Muscle of leg (tissue), 11 donors: ENCODE results near the gene BPIFB1. TPM values are rescaled to one million over a fixed set of nuclear protein-coding genes. Genes with fewer than 3 reads are reported as not detected.

ENCODE experiments used
- DNase-seq: peaks from one replicate; pipeline ENCODE4 v3.0.0; 2013
- H3K27ac ChIP-seq: one replicate; pipeline ENCODE4 v1.5.1; 2013; ENCODE audit warnings: mild to moderate bottlenecking, low read length, control low read depth
- H3K27me3 ChIP-seq: one replicate; pipeline ENCODE4 v1.6.1; 2013; ENCODE audit warnings: low read length; ENCODE audit not compliant: control insufficient read depth, insufficient read depth
- H3K36me3 ChIP-seq: one replicate; pipeline ENCODE4 v1.6.1; 2013; ENCODE audit warnings: low read length; ENCODE audit not compliant: control insufficient read depth, insufficient read depth
- H3K4me1 ChIP-seq: one replicate; pipeline ENCODE4 v1.6.1; 2013; ENCODE audit warnings: low read length; ENCODE audit not compliant: control insufficient read depth, insufficient read depth
- H3K4me3 ChIP-seq: one replicate; pipeline ENCODE4 v1.5.1; 2013; ENCODE audit warnings: low read length, control low read depth
- H3K9me3 ChIP-seq: replicated peaks from 2 replicates; pipeline ENCODE4 v1.6.1; 2013; ENCODE audit warnings: low read depth, low read length; ENCODE audit not compliant: control insufficient read depth
- WGBS: methylation state at CpG from one replicate; pipeline ENCODE4 v1.1.5; 2013; ENCODE audit warnings: missing lambda C conversion rate; ENCODE audit not compliant: insufficient coverage; 5-methylcytosine and 5-hydroxymethylcytosine counted together
- polyA plus RNA-seq, 8 donors: library from polyadenylated mRNA; unstranded; fragments of 120-200 nt; gene quantifications; one replicate each; pipeline versions ENCODE4 v1.2.1 to v1.2.3, GENCODE V29; 2013; ENCODE audit warnings: inconsistent platforms in 1 of 8, low replicate concordance in 1 of 8; ENCODE audit not compliant: insufficient read length in 8 of 8, insufficient read depth in 1 of 8
- total RNA-seq: library from RNA; stranded (reverse); fragments of 120-200 nt; gene quantifications from one replicate; pipeline ENCODE4 v1.2.4, GENCODE V29; 2013

Gene BPIFB1
- total and polyA plus RNA-seq, 9 donors: 0.09 to 0.19 TPM; not detected in 7

- H3K27ac ChIP-seq: no peak overlapping the region
- no peak overlapping the region for H3K4me3 ChIP-seq
- H3K9me3 ChIP-seq: no peaks in the 10 kb centered on the region
- H3K27me3 ChIP-seq: no peaks in the 10 kb centered on the region
- no peak for DNase-seq
- no peaks in the 10 kb centered on the region for H3K36me3 ChIP-seq
- 100% methylated on average over 1 of the region's 2 CpGs for WGBS
- H3K4me1 ChIP-seq: no peaks in the 10 kb centered on the region
Observed at GRCh38 chr20:33308668-33309067, 25.7 kb downstream of the BPIFB1 start.

DNA sequence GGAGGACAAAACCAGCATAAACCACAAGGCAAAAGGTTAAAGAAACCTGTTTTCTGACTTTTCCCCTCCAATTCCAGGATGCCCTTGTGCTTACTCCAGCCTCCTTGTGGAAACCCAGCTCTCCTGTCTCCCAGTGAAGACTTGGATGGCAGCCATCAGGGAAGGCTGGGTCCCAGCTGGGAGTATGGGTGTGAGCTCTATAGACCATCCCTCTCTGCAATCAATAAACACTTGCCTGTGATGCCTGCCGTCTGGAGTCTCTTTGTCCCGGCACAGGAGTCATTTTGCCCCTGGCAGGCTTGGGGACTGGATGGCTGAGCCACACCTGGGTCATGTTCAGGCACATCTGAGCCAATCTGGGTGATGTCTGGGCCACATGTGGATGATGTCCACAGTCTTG lies 26.6 kb downstream of the BPIFB1 start:
- WGBS: 11% methylated on average over 2 of the region's 2 CpGs
- Histone ChIP-seq H3K36me3 (no peaks in the 10 kb centered on the region), H3K27ac (no peak overlapping the region), H3K4me3 (no peak overlapping the region), H3K4me1 (no peaks in the 10 kb centered on the region), H3K27me3 (no peaks in the 10 kb centered on the region), H3K9me3 (no peaks in the 10 kb centered on the region)
- DNase-seq: no peak

GRCh38 chr20:33310327-33310899 lies 27.4 kb downstream of the BPIFB1 start:
- DNase-seq: no peak
- WGBS: 70% methylated on average over 5 of the region's 6 CpGs
- Histone ChIP-seq H3K36me3 (no peaks in the 10 kb centered on the region), H3K9me3 (no peaks in the 10 kb centered on the region), H3K27me3 (no peaks in the 10 kb centered on the region), H3K27ac (no peak overlapping the region), H3K4me3 (no peak overlapping the region), H3K4me1 (no peaks in the 10 kb centered on the region)

DNA sequence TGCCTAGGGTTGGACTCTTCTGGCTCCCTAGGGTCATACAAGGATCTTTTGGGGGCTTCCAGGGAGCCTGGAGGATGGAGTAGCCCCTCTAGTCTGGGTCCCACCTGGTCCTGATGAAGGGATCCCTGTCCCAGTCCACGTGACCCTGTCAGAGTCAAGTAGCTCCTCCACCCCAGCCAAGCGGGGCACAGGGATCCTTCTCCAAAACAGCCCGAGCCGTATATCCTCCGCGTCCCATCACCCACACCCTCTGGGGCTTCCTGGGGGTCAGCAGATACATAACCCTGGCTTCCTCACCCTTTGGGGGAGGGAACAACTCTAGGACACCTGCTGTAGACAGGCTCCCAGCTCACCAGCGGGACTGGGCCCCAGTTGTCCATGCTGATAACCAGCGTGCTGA lies 28.0 kb downstream of the BPIFB1 start:
- Histone ChIP-seq H3K9me3 (no peaks in the 10 kb centered on the region), H3K4me1 (no peaks in the 10 kb centered on the region), H3K36me3 (no peaks in the 10 kb centered on the region), H3K27ac (no peak overlapping the region), H3K4me3 (no peak overlapping the region), H3K27me3 (no peaks in the 10 kb centered on the region)
- 65% methylated on average over 2 of the region's 8 CpGs for WGBS
- DNase-seq: no peak

- Histone ChIP-seq H3K27ac (no peak overlapping the region), H3K9me3 (no peaks in the 10 kb centered on the region), H3K4me1 (no peaks in the 10 kb centered on the region), H3K4me3 (no peak overlapping the region), H3K27me3 (no peaks in the 10 kb centered on the region), H3K36me3 (no peaks in the 10 kb centered on the region)
- no CpG with 5 or more reads among the region's 4 CpGs for WGBS
- no peak for DNase-seq
Observed at GRCh38 chr20:33311996-33312395, 29.0 kb downstream of the BPIFB1 start.

DNA sequence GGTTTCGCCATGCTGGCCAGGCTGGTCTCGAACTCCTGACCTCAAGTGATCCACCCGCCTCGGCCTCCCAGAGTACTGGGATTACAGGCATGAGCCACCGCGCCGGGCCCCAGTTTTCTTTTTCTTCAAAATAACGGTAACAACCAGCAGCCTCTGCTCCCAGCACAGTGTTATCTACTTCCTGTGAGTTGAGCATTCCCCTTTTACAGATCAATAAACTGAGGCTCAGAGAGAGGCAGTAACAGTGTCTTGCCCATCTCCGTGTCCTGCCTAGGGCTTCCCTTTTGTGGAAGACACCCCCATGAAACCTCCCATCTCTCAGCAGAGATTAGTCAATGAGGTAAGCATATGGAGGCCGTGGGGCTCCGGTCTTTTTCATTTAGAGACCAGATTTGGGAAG lies 29.6 kb downstream of the BPIFB1 start:
- Histone ChIP-seq H3K9me3 (no peaks in the 10 kb centered on the region), H3K4me3 (no peak overlapping the region)
- WGBS: 93% methylated on average over 5 of the region's 11 CpGs

GRCh38 chr20:33313686-33314314 lies 30.8 kb downstream of the BPIFB1 start:
- H3K36me3 ChIP-seq: no peaks in the 10 kb centered on the region
- peaks cover 5% of the 10 kb centered on the region for H3K27me3 ChIP-seq
- H3K4me3 ChIP-seq: no peak overlapping the region
- no peaks in the 10 kb centered on the region for H3K9me3 ChIP-seq
- 75% methylated on average over 6 of the region's 7 CpGs for WGBS
- H3K27ac ChIP-seq: no peak overlapping the region
- H3K4me1 ChIP-seq: no peaks in the 10 kb centered on the region
- DNase-seq: no peak

More for the DNA sequence above, 29.6 kb downstream of the BPIFB1 start:
- Histone ChIP-seq H3K27me3 (no peaks in the 10 kb centered on the region), H3K36me3 (no peaks in the 10 kb centered on the region), H3K27ac (no peak overlapping the region), H3K4me1 (no peaks in the 10 kb centered on the region)
- no peak for DNase-seq

GRCh38 chr20:33316343-33316742 lies 33.3 kb downstream of the BPIFB1 start:
- DNase-seq: no peak
- 62% methylated on average over 5 of the region's 5 CpGs for WGBS

DNA sequence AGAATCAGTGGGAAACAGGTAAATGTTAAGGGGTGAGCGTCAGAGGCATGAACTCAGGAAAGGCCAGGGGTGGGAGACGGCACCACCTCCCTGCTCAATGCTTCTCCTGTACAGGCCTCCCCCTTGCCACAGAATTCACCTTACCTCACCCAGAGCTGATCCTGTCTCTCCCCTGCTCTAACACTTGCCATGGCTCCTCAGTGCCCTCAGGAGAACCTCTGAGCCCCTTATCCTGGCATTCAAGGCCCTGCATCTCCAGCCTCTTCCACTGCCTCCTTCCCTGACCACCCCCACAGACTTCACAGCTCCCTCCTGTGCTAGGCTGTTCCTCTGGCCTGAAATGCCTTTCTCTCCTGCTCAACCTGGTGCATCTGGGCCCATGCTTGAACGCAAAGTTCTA lies 33.9 kb downstream of the BPIFB1 start:
- H3K27me3 ChIP-seq: peaks cover 7% of the 10 kb centered on the region
- WGBS: 59% methylated on average over 2 of the region's 3 CpGs

More at GRCh38 chr20:33316343-33316742, 33.3 kb downstream of the BPIFB1 start:
- H3K27me3 ChIP-seq: peaks cover 7% of the 10 kb centered on the region
- no peaks in the 10 kb centered on the region for H3K36me3 ChIP-seq
- H3K4me1 ChIP-seq: no peaks in the 10 kb centered on the region
- H3K9me3 ChIP-seq: no peaks in the 10 kb centered on the region
- no peak overlapping the region for H3K27ac ChIP-seq
- H3K4me3 ChIP-seq: no peak overlapping the region

GRCh38 chr20:33317424-33318095 lies 34.5 kb downstream of the BPIFB1 start:
- Histone ChIP-seq H3K36me3 (no peaks in the 10 kb centered on the region), H3K4me3 (no peak overlapping the region), H3K9me3 (no peaks in the 10 kb centered on the region), H3K27ac (no peak overlapping the region), H3K4me1 (no peaks in the 10 kb centered on the region), H3K27me3 (peaks cover 9% of the 10 kb centered on the region)
- WGBS: 78% methylated on average over 12 of the region's 14 CpGs
- no peak for DNase-seq

More for the DNA sequence above, 33.9 kb downstream of the BPIFB1 start:
- no peaks in the 10 kb centered on the region for H3K36me3 ChIP-seq
- no peak overlapping the region for H3K27ac ChIP-seq
- DNase-seq: no peak
- no peak overlapping the region for H3K4me3 ChIP-seq
- H3K4me1 ChIP-seq: no peaks in the 10 kb centered on the region
- no peaks in the 10 kb centered on the region for H3K9me3 ChIP-seq
